ENCODE measurements around the gene SLC9C2.

SLC9C2 gene

DNA sequence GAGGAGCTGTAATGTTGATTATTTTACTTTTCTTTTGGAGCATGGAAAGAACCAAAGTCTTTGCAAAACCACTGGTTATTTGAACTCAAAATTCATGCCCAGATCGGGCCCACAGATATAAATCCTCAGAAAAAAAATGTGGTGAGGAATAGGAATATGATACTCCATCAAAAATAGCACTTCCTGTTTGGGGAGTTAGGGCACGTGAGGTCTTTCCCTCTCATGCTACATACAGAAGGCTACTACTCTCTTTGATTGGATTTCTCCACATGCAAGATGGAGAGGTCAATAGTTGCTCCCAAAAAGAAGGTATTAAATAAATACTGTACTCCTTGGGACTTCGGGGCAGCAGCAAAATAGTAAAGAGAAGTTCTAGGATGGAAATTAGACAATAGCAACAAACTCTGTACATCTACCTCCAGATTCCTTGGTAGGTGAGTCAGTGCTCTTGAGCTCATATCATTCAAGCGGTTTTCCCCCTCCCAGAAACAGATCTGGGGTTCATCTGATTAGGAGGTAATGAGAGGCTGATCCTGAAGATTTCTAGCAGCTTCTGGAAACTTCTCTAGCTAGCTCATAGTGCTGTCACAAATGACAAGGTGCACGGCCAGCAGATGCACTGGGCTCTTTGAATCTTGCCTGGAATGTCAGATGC lies 47.1 kb downstream of the SLC9C2 start:
- H3K36me3 ChIP-seq (ENCODE audit: control insufficient read depth in 1 of 2, insufficient read depth in 2 of 2, low read length in 2 of 2), result no peaks in the 10 kb centered on the region
- H3K9ac ChIP-seq (ENCODE audit: low read depth in 1 of 2, low read length in 2 of 2), result no peak overlapping the region
- H3K9me3 ChIP-seq (ENCODE audit: control insufficient read depth in 1 of 2, low read length in 2 of 2), result no peaks in the 10 kb centered on the region

DNA sequence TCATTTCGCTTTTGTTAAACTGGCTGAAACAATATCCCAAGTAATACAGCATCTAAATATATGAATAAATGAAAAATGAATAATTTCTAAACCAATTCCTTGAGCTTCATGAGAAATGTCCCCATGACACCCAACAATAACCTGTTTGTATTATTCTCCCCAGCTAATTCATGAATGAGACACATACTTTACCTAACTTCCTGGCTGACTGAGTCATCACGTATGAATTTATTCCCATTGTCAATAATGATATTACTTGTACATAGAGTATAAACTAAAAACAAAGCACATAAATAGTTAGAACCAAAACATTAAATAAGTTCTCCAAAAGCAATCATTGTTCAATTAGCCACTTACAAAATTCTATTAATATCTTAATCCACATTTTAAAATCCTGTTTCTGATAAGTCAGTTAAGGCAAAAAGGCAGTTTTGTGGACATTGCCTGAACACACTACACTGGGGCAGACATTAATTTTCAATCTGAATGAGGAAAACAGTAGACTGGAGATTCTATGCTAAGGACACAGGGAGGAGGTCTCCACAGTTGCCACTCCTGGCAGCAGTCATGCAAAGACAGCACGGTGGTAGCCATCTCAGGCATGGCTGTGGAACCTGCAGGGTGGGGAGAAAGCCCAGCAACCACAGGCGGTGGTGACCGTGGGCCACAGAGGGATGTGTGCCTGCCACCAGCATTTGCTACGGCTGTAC lies 48.2 kb downstream of the SLC9C2 start:
- Histone ChIP-seq H3K36me3 (ENCODE audit: control insufficient read depth in 1 of 2, insufficient read depth in 2 of 2, low read length in 2 of 2) (no peaks in the 10 kb centered on the region), H3K9me3 (ENCODE audit: control insufficient read depth in 1 of 2, low read length in 2 of 2) (no peaks in the 10 kb centered on the region), H3K27me3 (ENCODE audit: control insufficient read depth in 1 of 2, insufficient read depth in 2 of 2, low read length in 2 of 2) (no peaks in the 10 kb centered on the region), H3K4me1 (ENCODE audit: control insufficient read depth in 1 of 2, insufficient read depth in 2 of 2, low read length in 2 of 2) (no peaks in the 10 kb centered on the region), H3K9ac (ENCODE audit: low read depth in 1 of 2, low read length in 2 of 2) (no peak overlapping the region), H3K27ac (ENCODE audit: low read depth, low read length) (no peak overlapping the region), H3K4me3 (ENCODE audit: low read depth in 1 of 2, low read length in 2 of 2) (no peak overlapping the region)

More for the DNA sequence above, 47.1 kb downstream of the SLC9C2 start:
- H3K4me1 ChIP-seq (ENCODE audit: control insufficient read depth in 1 of 2, insufficient read depth in 2 of 2, low read length in 2 of 2), result no peaks in the 10 kb centered on the region
- H3K27ac ChIP-seq (ENCODE audit: low read depth, low read length), result no peak overlapping the region
- no peak overlapping the region for H3K4me3 ChIP-seq (ENCODE audit: low read depth in 1 of 2, low read length in 2 of 2)
- no peaks in the 10 kb centered on the region for H3K27me3 ChIP-seq (ENCODE audit: control insufficient read depth in 1 of 2, insufficient read depth in 2 of 2, low read length in 2 of 2)

DNA sequence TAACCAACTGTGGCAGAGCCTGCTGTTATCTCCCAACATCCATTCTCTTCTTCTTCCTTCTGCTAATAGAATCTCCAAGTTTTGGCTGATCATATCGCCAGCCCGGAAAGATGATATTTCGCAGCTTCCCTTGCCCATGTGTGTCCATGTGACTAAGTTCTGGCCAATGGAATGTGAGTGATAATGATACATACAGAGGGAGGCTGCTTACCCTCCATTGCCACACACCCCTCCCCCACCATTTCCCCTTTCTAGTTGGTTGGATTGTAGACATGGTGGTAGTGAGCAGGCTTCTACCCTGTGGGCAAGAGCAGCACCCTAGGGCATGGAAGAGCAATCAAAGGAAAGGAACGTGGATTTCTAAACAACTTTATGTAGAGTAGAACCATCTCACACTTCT lies 48.8 kb downstream of the SLC9C2 start:
- Histone ChIP-seq H3K27me3 (ENCODE audit: control insufficient read depth in 1 of 2, insufficient read depth in 2 of 2, low read length in 2 of 2) (no peaks in the 10 kb centered on the region), H3K9me3 (ENCODE audit: control insufficient read depth in 1 of 2, low read length in 2 of 2) (no peaks in the 10 kb centered on the region), H3K27ac (ENCODE audit: low read depth, low read length) (no peak overlapping the region), H3K4me1 (ENCODE audit: control insufficient read depth in 1 of 2, insufficient read depth in 2 of 2, low read length in 2 of 2) (no peaks in the 10 kb centered on the region), H3K36me3 (ENCODE audit: control insufficient read depth in 1 of 2, insufficient read depth in 2 of 2, low read length in 2 of 2) (no peaks in the 10 kb centered on the region), H3K4me3 (ENCODE audit: low read depth in 1 of 2, low read length in 2 of 2) (no peak overlapping the region), H3K9ac (ENCODE audit: low read depth in 1 of 2, low read length in 2 of 2) (no peak overlapping the region)

DNA sequence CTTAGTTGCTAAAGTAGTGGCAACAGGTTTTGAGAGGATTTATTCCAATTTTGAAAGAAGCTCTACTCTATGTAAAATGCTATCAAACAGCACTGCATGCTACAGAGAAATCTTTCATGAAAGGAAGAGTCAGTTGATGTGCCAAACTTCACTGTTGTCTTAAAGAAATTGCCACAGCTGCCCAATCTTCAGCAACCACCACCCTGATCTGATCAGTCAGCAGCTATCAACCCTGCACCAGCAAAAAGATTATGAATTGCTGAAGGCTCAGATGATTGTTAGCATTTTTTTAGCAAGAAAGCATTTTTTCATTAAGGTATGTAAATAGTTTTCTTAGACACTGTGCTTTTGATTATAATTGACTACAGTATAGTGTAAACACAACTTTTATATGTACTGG lies 49.6 kb downstream of the SLC9C2 start:
- H3K4me1 ChIP-seq (ENCODE audit: control insufficient read depth in 1 of 2, insufficient read depth in 2 of 2, low read length in 2 of 2), result no peaks in the 10 kb centered on the region
- no peak overlapping the region for H3K27ac ChIP-seq (ENCODE audit: low read depth, low read length)
- H3K36me3 ChIP-seq (ENCODE audit: control insufficient read depth in 1 of 2, insufficient read depth in 2 of 2, low read length in 2 of 2), result no peaks in the 10 kb centered on the region
- no peaks in the 10 kb centered on the region for H3K9me3 ChIP-seq (ENCODE audit: control insufficient read depth in 1 of 2, low read length in 2 of 2)
- H3K9ac ChIP-seq (ENCODE audit: low read depth in 1 of 2, low read length in 2 of 2), result no peak overlapping the region
- H3K27me3 ChIP-seq (ENCODE audit: control insufficient read depth in 1 of 2, insufficient read depth in 2 of 2, low read length in 2 of 2), result no peaks in the 10 kb centered on the region
- no peak overlapping the region for H3K4me3 ChIP-seq (ENCODE audit: low read depth in 1 of 2, low read length in 2 of 2)

DNA sequence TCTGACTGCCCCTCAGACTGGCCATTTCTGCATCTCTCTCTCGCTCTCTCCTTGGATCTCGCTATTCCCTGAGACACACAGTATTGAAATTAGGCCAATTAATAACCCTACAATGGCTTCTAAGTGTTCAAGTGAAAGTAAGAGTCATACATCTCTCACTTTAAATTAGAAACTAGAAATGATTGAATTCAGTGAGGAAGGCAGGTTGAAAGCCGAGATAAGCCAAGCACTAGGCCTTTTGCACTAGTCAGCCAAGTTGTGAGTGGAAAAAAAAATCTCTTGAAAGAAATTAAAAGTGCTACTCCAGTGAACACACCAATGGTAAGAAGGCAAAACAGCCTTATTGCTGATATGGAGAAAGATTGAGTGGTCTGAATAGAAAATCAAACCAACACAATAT lies 51.2 kb downstream of the SLC9C2 start:
- Histone ChIP-seq H3K36me3 (ENCODE audit: control insufficient read depth in 1 of 2, insufficient read depth in 2 of 2, low read length in 2 of 2) (no peaks in the 10 kb centered on the region), H3K4me1 (ENCODE audit: control insufficient read depth in 1 of 2, insufficient read depth in 2 of 2, low read length in 2 of 2) (no peaks in the 10 kb centered on the region), H3K9me3 (ENCODE audit: control insufficient read depth in 1 of 2, low read length in 2 of 2) (no peaks in the 10 kb centered on the region), H3K27me3 (ENCODE audit: control insufficient read depth in 1 of 2, insufficient read depth in 2 of 2, low read length in 2 of 2) (no peaks in the 10 kb centered on the region), H3K4me3 (ENCODE audit: low read depth in 1 of 2, low read length in 2 of 2) (no peak overlapping the region), H3K9ac (ENCODE audit: low read depth in 1 of 2, low read length in 2 of 2) (no peak overlapping the region), H3K27ac (ENCODE audit: low read depth, low read length) (no peak overlapping the region)

DNA sequence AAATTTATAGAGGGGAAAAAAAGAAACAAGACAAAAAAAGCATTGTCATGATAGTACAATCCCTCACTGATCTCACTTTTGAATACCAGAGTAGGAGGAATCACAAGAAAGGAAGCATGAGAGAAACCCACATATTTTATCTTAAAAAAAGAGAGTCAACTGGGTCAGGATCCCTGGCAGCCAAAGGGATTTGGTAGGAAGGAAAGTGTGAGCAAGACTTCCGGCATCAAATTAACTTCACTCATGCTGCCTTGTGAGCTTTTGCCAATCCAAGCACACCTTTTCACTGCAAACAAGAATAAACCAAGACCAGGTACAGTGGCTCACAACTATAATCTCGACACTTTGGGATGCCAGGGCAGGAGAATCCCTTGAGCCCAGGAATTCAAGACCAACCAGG lies 53.1 kb downstream of the SLC9C2 start:
- H3K4me1 ChIP-seq (ENCODE audit: control insufficient read depth in 1 of 2, insufficient read depth in 2 of 2, low read length in 2 of 2), result no peaks in the 10 kb centered on the region
- no peak overlapping the region for H3K4me3 ChIP-seq (ENCODE audit: low read depth in 1 of 2, low read length in 2 of 2)
- no peaks in the 10 kb centered on the region for H3K36me3 ChIP-seq (ENCODE audit: control insufficient read depth in 1 of 2, insufficient read depth in 2 of 2, low read length in 2 of 2)
- no peaks in the 10 kb centered on the region for H3K27me3 ChIP-seq (ENCODE audit: control insufficient read depth in 1 of 2, insufficient read depth in 2 of 2, low read length in 2 of 2)
- no peaks in the 10 kb centered on the region for H3K9me3 ChIP-seq (ENCODE audit: control insufficient read depth in 1 of 2, low read length in 2 of 2)
- H3K27ac ChIP-seq (ENCODE audit: low read depth, low read length), result no peak overlapping the region
- H3K9ac ChIP-seq (ENCODE audit: low read depth in 1 of 2, low read length in 2 of 2), result no peak overlapping the region

DNA sequence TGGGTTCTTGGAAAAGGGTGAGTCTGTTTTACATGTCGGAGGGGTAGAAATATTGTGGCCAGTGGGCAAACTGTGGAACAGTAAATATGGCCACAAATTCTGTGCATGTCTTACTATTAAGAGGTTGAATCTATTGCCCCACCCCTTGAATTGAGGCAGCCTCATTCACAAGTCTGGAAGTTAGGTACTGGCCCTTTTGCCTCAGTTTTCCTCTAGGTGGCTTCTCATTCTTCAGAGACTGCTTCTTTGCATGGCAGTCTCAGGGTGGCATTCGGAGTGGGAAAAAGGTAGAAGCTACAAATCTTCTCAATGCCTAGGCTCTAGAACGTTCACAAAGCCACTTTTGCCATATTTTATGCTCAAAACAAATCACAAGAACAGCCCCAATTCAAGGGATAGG lies 57.2 kb downstream of the SLC9C2 start:
- Histone ChIP-seq H3K9ac (ENCODE audit: low read depth in 1 of 2, low read length in 2 of 2) (no peak overlapping the region), H3K9me3 (ENCODE audit: control insufficient read depth in 1 of 2, low read length in 2 of 2) (no peaks in the 10 kb centered on the region), H3K4me1 (ENCODE audit: control insufficient read depth in 1 of 2, insufficient read depth in 2 of 2, low read length in 2 of 2) (no peaks in the 10 kb centered on the region), H3K36me3 (ENCODE audit: control insufficient read depth in 1 of 2, insufficient read depth in 2 of 2, low read length in 2 of 2) (no peaks in the 10 kb centered on the region), H3K27ac (ENCODE audit: low read depth, low read length) (no peak overlapping the region), H3K27me3 (ENCODE audit: control insufficient read depth in 1 of 2, insufficient read depth in 2 of 2, low read length in 2 of 2) (no peaks in the 10 kb centered on the region), H3K4me3 (ENCODE audit: low read depth in 1 of 2, low read length in 2 of 2) (no peak overlapping the region)

DNA sequence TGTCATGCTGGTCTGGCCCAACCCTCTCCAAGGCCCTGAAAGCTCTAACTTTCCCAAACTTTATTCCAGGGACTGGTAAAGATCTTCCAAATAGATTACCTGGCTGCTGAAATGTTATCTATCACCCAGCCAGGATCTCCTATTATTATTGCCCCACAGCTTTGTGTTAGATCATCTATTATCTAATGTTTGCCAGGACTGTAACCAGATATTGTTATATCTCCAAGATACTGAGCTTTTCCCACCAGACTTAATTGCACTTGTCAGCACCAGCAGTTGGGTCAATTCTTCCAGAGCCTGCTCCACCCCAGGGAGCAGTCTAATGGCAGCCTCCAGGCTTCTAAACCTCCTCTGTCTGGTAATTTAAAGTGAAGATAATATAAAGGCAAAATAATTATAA lies 66.6 kb downstream of the SLC9C2 start:
- no peaks in the 10 kb centered on the region for H3K4me1 ChIP-seq (ENCODE audit: control insufficient read depth in 1 of 2, insufficient read depth in 2 of 2, low read length in 2 of 2)
- H3K9ac ChIP-seq (ENCODE audit: low read depth in 1 of 2, low read length in 2 of 2), result no peak overlapping the region
- H3K4me3 ChIP-seq (ENCODE audit: low read depth in 1 of 2, low read length in 2 of 2), result no peak overlapping the region
- no peaks in the 10 kb centered on the region for H3K9me3 ChIP-seq (ENCODE audit: control insufficient read depth in 1 of 2, low read length in 2 of 2)
- no peak overlapping the region for H3K27ac ChIP-seq (ENCODE audit: low read depth, low read length)
- H3K27me3 ChIP-seq (ENCODE audit: control insufficient read depth in 1 of 2, insufficient read depth in 2 of 2, low read length in 2 of 2), result no peaks in the 10 kb centered on the region
- no peaks in the 10 kb centered on the region for H3K36me3 ChIP-seq (ENCODE audit: control insufficient read depth in 1 of 2, insufficient read depth in 2 of 2, low read length in 2 of 2)

DNA sequence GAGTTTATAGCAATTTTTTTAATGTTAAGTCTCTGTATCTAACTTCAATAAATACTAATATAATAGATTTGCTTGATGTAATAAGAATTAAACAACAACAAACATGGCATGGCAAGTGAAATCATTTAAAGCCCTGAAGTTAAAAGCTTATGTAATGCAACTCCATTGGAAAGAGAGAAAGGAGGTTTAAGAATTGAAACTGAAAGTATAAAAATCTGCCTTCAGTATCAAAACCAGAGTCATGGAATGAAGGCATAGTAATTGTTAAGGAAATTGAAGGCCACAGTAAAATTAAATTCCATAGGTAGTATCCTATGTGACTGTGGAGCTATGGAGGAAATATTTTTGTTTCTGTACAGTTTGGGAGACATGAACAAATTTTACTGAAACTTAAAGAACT lies 70.6 kb downstream of the SLC9C2 start:
- Histone ChIP-seq H3K9ac (ENCODE audit: low read depth in 1 of 2, low read length in 2 of 2) (no peak overlapping the region), H3K4me3 (ENCODE audit: low read depth in 1 of 2, low read length in 2 of 2) (no peak overlapping the region), H3K27me3 (ENCODE audit: control insufficient read depth in 1 of 2, insufficient read depth in 2 of 2, low read length in 2 of 2) (no peaks in the 10 kb centered on the region), H3K9me3 (ENCODE audit: control insufficient read depth in 1 of 2, low read length in 2 of 2) (no peaks in the 10 kb centered on the region), H3K4me1 (ENCODE audit: control insufficient read depth in 1 of 2, insufficient read depth in 2 of 2, low read length in 2 of 2) (no peaks in the 10 kb centered on the region), H3K36me3 (ENCODE audit: control insufficient read depth in 1 of 2, insufficient read depth in 2 of 2, low read length in 2 of 2) (no peaks in the 10 kb centered on the region), H3K27ac (ENCODE audit: low read depth, low read length) (no peak overlapping the region)

DNA sequence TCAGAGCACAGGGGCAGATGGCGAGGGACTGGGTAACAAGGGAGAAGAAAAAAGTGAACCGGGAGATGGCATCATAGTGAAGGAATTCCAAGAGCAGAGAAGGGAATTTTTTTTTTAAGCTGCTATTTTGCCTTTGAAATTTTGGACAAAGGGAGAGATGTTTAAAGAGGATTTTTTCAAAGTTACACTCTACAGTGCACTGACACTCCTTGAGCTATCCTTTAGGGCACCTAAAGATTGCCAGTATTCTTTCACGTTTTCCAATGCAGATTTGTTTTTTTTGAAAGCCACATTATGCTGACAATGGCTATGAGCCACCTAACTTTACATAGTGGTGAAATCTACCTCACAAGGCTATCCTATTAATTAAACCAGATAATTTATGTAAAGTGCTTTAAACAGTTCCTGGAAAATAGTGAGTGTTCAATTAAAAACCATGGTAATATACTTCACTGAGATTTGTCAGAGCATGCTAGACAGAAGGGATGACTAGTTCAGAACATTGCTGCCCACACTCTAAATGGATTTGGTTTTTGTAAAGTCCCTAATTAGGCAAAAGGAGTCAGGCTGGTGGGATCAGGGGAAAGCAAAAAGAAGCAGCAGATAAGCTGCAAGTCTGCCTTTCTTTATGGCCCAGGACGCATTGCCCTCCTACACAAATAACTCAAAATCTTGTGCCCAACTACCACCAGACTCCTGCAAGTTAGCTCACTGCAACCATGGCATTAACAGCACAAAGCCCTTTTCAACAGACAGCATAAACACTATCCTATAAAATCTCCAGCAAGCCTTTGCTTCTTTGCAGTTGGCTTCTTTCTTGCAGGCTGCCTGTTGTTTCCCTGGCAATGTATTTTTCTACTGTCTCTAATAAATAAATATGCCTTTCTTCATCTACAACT lies 71.8 kb downstream of the SLC9C2 start:
- Histone ChIP-seq H3K9me3 (ENCODE audit: control insufficient read depth in 1 of 2, low read length in 2 of 2) (no peaks in the 10 kb centered on the region), H3K4me3 (ENCODE audit: low read depth in 1 of 2, low read length in 2 of 2) (no peak overlapping the region), H3K9ac (ENCODE audit: low read depth in 1 of 2, low read length in 2 of 2) (no peak overlapping the region), H3K27me3 (ENCODE audit: control insufficient read depth in 1 of 2, insufficient read depth in 2 of 2, low read length in 2 of 2) (no peaks in the 10 kb centered on the region), H3K27ac (ENCODE audit: low read depth, low read length) (no peak overlapping the region), H3K36me3 (ENCODE audit: control insufficient read depth in 1 of 2, insufficient read depth in 2 of 2, low read length in 2 of 2) (no peaks in the 10 kb centered on the region), H3K4me1 (ENCODE audit: control insufficient read depth in 1 of 2, insufficient read depth in 2 of 2, low read length in 2 of 2) (no peaks in the 10 kb centered on the region)
